SJCRH30 (cell line): Measurements from ENCODE around the gene CEBPZOS. TPM values are rescaled to one million over a fixed set of nuclear protein-coding genes. Genes with fewer than 3 reads are reported as not detected.
"Not testable (repeated sequence)": the region's sequence is repeated elsewhere in the genome, so short reads cannot be mapped to it uniquely, and the experiment has no call there.

Experiments used
- DNase-seq, 2 experiments: peaks; one replicate each; pipeline ENCODE4 v3.0.0-alpha.2; 2015 to 2020
- H3K27ac ChIP-seq: fragments of 250-450 bp; sonication (Bioruptor Pico); 2 replicates; pipeline ENCODE4 v1.5.1; 2020; ENCODE audit warnings: mild to moderate bottlenecking, moderate library complexity
- H3K27me3 ChIP-seq: fragments of 250-450 bp; sonication (Bioruptor Pico); 2 replicates; pipeline ENCODE4 v1.5.1; 2020; ENCODE audit warnings: mild to moderate bottlenecking, moderate library complexity
- H3K36me3 ChIP-seq: fragments of 250-450 bp; sonication (Bioruptor Pico); 2 replicates; pipeline ENCODE4 v1.5.1; 2020; ENCODE audit warnings: mild to moderate bottlenecking, moderate library complexity
- H3K4me1 ChIP-seq: fragments of 250-450 bp; sonication (Bioruptor Pico); 2 replicates; pipeline ENCODE4 v1.5.1; 2020; ENCODE audit warnings: mild to moderate bottlenecking, moderate library complexity
- H3K4me3 ChIP-seq: fragments of 250-450 bp; sonication (Bioruptor Pico); 2 replicates; pipeline ENCODE4 v1.5.1; 2020; ENCODE audit warnings: mild to moderate bottlenecking, moderate library complexity
- H3K9me3 ChIP-seq: fragments of 250-450 bp; sonication (Bioruptor Pico); replicated peaks from 2 replicates; pipeline ENCODE4 v1.5.1; 2020; ENCODE audit warnings: mild to moderate bottlenecking, moderate library complexity
- total RNA-seq: library from RNA; depleted of rRNA; stranded (reverse); fragments of >200 nt; shearing (Covaris generic); gene quantifications from 2 replicates; pipeline ENCODE4 v1.2.3, GENCODE V29; 2014

CEBPZOS gene
- total RNA-seq, 1 experiment from 2014 or later = 62.2 TPM

DNA sequence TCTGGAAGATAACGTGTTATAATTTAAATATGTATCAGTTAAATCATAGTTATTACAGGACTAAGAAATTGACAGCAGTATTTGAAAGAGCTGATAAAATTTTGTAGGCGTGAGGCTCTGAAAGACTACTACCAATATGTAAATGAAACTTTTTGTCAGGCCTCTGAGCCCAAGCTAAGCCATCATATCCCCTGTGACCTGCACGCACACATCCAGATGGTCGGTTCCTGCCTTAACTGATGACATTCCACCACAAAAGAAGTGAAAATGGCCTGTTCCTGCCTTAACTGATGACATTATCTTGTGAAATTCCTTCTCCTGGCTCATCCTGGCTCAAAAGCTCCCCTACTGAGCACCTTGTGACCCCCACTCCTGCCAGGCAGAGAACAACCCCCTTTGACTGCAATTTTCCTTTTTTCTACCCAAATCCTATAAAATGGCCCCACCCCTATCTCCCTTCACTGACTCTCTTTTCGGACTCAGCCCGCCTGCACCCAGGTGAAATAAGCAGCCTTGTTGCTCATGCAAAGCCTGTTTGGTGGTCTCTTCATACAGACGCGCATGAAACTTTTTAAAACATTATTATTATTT, 8.9 kb downstream of the CEBPZOS start:
- not testable (repeated sequence) for H3K27ac ChIP-seq, H3K27me3 ChIP-seq, H3K4me3 ChIP-seq, H3K4me1 ChIP-seq, DNase-seq
- H3K36me3 ChIP-seq = peaks cover 97% of the 10 kb centered on the region
- H3K9me3 ChIP-seq = peaks cover 26% of the 10 kb centered on the region

GRCh38 chr2:37205689-37206341, 9.5 kb downstream of the CEBPZOS start:
- no peak for DNase-seq
- H3K36me3 ChIP-seq = peaks cover 98% of the 10 kb centered on the region
- H3K27me3 ChIP-seq = no peaks in the 10 kb centered on the region

GRCh38 chr2:37206760-37207159, 10.5 kb downstream of the CEBPZOS start:
- H3K4me1 ChIP-seq, H3K27ac ChIP-seq, DNase-seq, H3K27me3 ChIP-seq, H3K4me3 ChIP-seq: not testable (repeated sequence)
- peaks cover 26% of the 10 kb centered on the region for H3K9me3 ChIP-seq
- peaks cover 98% of the 10 kb centered on the region for H3K36me3 ChIP-seq

More at GRCh38 chr2:37205689-37206341, 9.5 kb downstream of the CEBPZOS start:
- no peak overlapping the region for H3K4me3 ChIP-seq
- no peaks in the 10 kb centered on the region for H3K4me1 ChIP-seq
- no peak overlapping the region for H3K27ac ChIP-seq
- peaks cover 26% of the 10 kb centered on the region for H3K9me3 ChIP-seq

DNA sequence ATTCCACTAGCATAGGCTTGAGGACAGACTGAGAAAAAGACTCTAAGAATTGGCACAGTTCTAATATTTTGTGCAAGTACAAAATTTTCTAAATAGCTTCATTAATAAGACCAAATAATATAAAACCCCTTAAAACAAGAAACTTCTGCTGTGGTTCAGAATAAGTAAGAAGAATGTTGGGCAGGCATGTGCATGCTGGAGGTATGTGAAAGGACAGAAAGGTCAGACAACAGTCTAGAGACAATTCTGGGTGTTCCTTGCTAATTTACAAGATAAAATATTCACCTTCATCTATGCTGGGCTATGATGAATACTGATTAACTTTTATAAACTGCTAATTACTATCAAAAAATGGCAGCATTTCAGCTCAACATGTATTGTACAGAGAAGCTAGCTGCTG, 14.9 kb downstream of the CEBPZOS start:
- Histone ChIP-seq H3K9me3 (peaks cover 19% of the 10 kb centered on the region), H3K27ac (no peak overlapping the region), H3K4me1 (no peaks in the 10 kb centered on the region), H3K4me3 (no peak overlapping the region), H3K36me3 (peaks cover 97% of the 10 kb centered on the region), H3K27me3 (no peaks in the 10 kb centered on the region)
- DNase-seq = no peak

DNA sequence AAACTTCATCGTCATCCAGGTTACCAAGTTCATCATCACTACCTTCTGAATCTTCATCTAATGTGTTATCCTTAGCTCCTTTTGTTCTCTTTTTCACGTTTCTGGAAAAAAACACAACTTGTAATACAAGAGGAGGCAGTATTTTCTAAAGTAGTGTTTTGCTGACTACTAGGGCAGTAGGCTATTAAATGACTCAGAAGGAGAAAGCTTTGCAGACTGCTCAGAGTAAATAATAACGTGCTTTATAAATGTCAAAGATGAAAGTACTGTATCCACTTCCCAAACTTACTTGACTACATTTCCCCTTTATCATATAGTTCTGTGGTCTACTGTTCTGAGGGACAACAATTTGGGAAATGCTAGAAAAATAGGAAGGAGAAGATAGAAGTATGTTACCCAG, 15.6 kb downstream of the CEBPZOS start:
- Histone ChIP-seq H3K4me3 (no peak overlapping the region), H3K27ac (no peak overlapping the region), H3K27me3 (no peaks in the 10 kb centered on the region), H3K4me1 (no peaks in the 10 kb centered on the region), H3K9me3 (peaks cover 19% of the 10 kb centered on the region), H3K36me3 (peaks cover 97% of the 10 kb centered on the region)
- no peak for DNase-seq

- DNase-seq = no peak
- H3K36me3 ChIP-seq = peaks cover 87% of the 10 kb centered on the region
- H3K4me3 ChIP-seq = no peak overlapping the region
- no peaks in the 10 kb centered on the region for H3K27me3 ChIP-seq
- H3K4me1 ChIP-seq = no peaks in the 10 kb centered on the region
- no peaks in the 10 kb centered on the region for H3K9me3 ChIP-seq
- no peak overlapping the region for H3K27ac ChIP-seq
Observed at GRCh38 chr2:37215250-37215649, 19.0 kb downstream of the CEBPZOS start.

DNA sequence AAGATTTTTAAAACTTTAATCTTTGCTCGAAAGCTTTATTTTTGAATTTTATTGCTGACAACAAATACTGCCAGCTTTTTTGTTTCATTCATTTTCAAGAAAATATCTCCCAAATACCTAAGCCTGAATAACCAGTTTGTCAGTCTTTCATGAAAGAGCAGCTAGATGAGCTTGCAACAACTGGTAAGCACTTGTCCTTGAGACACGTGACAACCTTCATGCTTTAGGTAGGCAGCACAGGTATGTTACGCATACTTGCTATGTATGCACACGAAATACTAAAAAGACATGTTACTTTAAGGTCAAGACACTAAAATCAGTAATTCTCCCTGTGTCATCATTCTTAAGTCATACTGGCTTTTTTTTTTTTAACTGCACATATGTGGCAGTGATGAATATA, 22.8 kb downstream of the CEBPZOS start:
- no peaks in the 10 kb centered on the region for H3K9me3 ChIP-seq
- H3K4me3 ChIP-seq = no peak overlapping the region
- no peak for DNase-seq
- H3K4me1 ChIP-seq = no peaks in the 10 kb centered on the region
- H3K27ac ChIP-seq = no peak overlapping the region
- H3K27me3 ChIP-seq = no peaks in the 10 kb centered on the region
- H3K36me3 ChIP-seq = peaks cover 90% of the 10 kb centered on the region

DNA sequence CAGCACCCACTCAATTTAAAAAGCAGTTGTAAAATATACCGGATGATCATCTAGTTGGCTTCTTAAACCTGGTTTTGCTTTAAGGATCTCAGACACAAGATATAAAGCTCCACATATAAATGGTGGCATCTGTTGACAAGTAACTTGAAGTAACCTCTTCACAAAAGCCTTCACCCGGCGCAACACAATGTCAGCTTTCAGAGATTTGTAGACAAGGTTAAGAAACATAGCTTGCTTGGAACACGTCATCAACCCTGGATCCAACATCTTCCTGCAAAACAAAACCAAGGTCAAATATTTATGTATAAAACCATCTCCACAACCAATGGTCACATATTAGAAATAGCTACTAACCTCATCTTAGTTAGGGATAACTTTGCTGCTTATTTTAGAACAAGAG, 26.8 kb downstream of the CEBPZOS start:
- Histone ChIP-seq H3K4me3 (no peak overlapping the region), H3K9me3 (no peaks in the 10 kb centered on the region), H3K4me1 (no peaks in the 10 kb centered on the region), H3K27ac (no peak overlapping the region), H3K27me3 (no peaks in the 10 kb centered on the region), H3K36me3 (peaks cover 86% of the 10 kb centered on the region)
- no peak for DNase-seq

- H3K4me3 ChIP-seq = no peak overlapping the region
- no peaks in the 10 kb centered on the region for H3K27me3 ChIP-seq
- H3K9me3 ChIP-seq = no peaks in the 10 kb centered on the region
- H3K4me1 ChIP-seq = no peaks in the 10 kb centered on the region; the same call in 1 of the 2 replicates
- DNase-seq = no peak
- no peak overlapping the region for H3K27ac ChIP-seq
- H3K36me3 ChIP-seq = peaks cover 84% of the 10 kb centered on the region
Observed at GRCh38 chr2:37224063-37224462, 27.8 kb downstream of the CEBPZOS start.

DNA sequence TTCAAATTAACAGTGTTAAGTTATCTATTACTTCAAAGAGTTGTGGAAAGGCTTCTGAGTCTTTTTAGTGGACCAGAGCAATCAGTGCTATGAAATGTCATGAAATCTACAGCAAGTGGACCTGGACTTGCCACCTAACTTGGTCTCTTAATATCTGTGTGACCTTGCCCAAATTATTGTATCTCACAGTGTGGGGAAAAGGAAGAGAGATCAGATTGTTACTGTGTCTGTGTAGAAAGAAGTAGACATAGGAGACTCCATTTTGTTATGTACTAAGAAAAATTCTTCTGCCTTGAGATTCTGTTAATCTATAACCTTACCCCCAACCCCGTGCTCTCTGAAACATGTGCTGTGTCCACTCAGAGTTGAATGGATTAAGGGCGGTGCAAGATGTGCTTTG, 28.8 kb downstream of the CEBPZOS start:
- H3K27ac ChIP-seq, H3K27me3 ChIP-seq, H3K4me1 ChIP-seq, H3K4me3 ChIP-seq, H3K9me3 ChIP-seq, DNase-seq: not testable (repeated sequence)
- peaks cover 81% of the 10 kb centered on the region for H3K36me3 ChIP-seq

GRCh38 chr2:37226863-37227262, 30.6 kb downstream of the CEBPZOS start:
- Histone ChIP-seq H3K9me3 (no peaks in the 10 kb centered on the region), H3K27ac (no peak overlapping the region), H3K4me3 (no peak overlapping the region), H3K27me3 (no peaks in the 10 kb centered on the region), H3K36me3 (peaks cover 65% of the 10 kb centered on the region), H3K4me1 (peaks cover 10% of the 10 kb centered on the region)
- no peak for DNase-seq

DNA sequence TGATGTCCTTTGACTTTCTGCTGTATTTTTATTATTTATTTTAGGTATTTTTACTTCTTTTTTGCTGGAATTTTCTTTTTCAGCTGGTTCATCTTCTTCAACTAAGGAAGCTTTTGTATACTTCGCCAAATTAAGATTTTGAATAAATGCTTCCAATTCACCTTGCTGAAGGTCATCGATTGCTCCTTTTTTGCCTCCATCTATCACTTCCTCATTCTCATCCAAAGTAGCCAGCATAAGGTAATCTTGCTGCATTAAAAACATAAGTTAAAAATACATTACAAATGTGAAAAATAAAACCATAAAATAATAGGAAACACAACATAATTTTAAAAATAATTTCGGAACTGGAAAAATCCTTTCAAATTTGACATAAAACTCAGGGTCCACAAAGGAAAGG, 32.5 kb downstream of the CEBPZOS start:
- H3K4me3 ChIP-seq = no peak overlapping the region
- H3K27me3 ChIP-seq = no peaks in the 10 kb centered on the region
- H3K4me1 ChIP-seq = peaks cover 13% of the 10 kb centered on the region
- DNase-seq = no peak
- H3K9me3 ChIP-seq = no peaks in the 10 kb centered on the region
- H3K27ac ChIP-seq = no peak overlapping the region
- peaks cover 46% of the 10 kb centered on the region for H3K36me3 ChIP-seq

GRCh38 chr2:37230581-37230980, 34.3 kb downstream of the CEBPZOS start:
- H3K9me3 ChIP-seq = no peaks in the 10 kb centered on the region
- H3K4me1 ChIP-seq = peaks cover 13% of the 10 kb centered on the region
- H3K27ac ChIP-seq = peak overlapping the region; percentile 77
- H3K36me3 ChIP-seq = peaks cover 36% of the 10 kb centered on the region
- no peaks in the 10 kb centered on the region for H3K27me3 ChIP-seq
- H3K4me3 ChIP-seq = peak overlapping the region; percentile 89
- peak; percentile 17 to 51 for DNase-seq

GRCh38 chr2:37231241-37232130, 35.2 kb downstream of the CEBPZOS start, which contains the start of the genes CEBPZ and NDUFAF7:
TSS of gene CEBPZ (minus strand) at chr2:37231596. CDS start at chr2:37231567, 29 bp downstream.
TSS of gene NDUFAF7 (plus strand) at chr2:37231658. CDS start at chr2:37231706, 48 bp downstream.
- Histone ChIP-seq H3K36me3 (peaks cover 38% of the 10 kb centered on the region), H3K4me1 (peaks cover 13% of the 10 kb centered on the region), H3K9me3 (no peaks in the 10 kb centered on the region), H3K27me3 (no peaks in the 10 kb centered on the region), H3K4me3 (peak within 1 kb of the TSS; percentile 89), H3K27ac (peak within 1 kb of the TSS; percentile 77)
- DNase-seq = peak; percentile 93 to 96
